Heart left ventricle (tissue), 13 donors: ENCODE measurements around the gene TESK1.

Experiments
- CTCF ChIP-seq, 12 donors: fragments of 200-600 bp; sonication (generic) in 4 of 12; IDR thresholded peaks; one replicate each; pipeline versions ENCODE4 v1.5.0 to v1.8.0; 2018 to 2022; ENCODE audit warnings: antibody characterized with exemption in 12 of 12, mild to moderate bottlenecking in 5 of 12
- POLR2A ChIP-seq, 2 donors: fragments of 450-650 bp; IDR thresholded peaks; one replicate each; pipeline ENCODE4 v1.6.1; 2017; ENCODE audit warnings: antibody characterized with exemption in 2 of 2, mild to moderate bottlenecking in 2 of 2, moderate library complexity in 2 of 2
- donor health status: ischemic (EF 13 %, LVEDD 7.1; RV severe dilation, severe dysfunction).
- donor health status: DM: no; HTN: yes; CAD: no.
- donor health status: DM: no; HTN: no; CAD: no.
- donor health status: ischemic (EF 25% LVEDD 6.9; RV normal size, moderate dysfunction).
- donor health status: ischemic (EF 25% LVEDD 5.7; RV mildly dilated, moderate dysfunction).
- donor health status: ischemic (EF 35%, LVEDD 5.7; RV mildly dilated, moderate dysfunction).
- donor health status: nonischemic (EF 11% LVEDD 7.7; RV severe dilation, severe dysfunction).
- donor health status: DM: yes; HTN: yes; CAD: no.
- donor health status: PGD.
- donor health status: ischemic (EF 29% LVEDD 5.4; RV normal size, mild dysfunction).
- donor health status: nonischemic (EF 23%, LVEDD 6.1; RV moderate dilation, normal function).

- TF ChIP-seq CTCF (IDR thresholded peaks at IDR 0.05) (no peak), POLR2A (IDR thresholded peaks at IDR 0.05) (no peak)
Observed at GRCh38 chr9:35606726-35607125, 1.7 kb downstream of the TESK1 start.
